OCI-LY7 (cell line): ENCODE data around the gene CIZ1.

ENCODE experiments used
- CTCF ChIP-seq: fragments of 200-600 bp; sonication (generic); conservative IDR thresholded peaks from 2 replicates; pipeline ENCODE4 v1.5.1; 2014; ENCODE audit warnings: mild to moderate bottlenecking, antibody characterized with exemption, low read length, moderate library complexity, mixed read lengths
- EZH2phosphoT487 ChIP-seq: fragments of 200-600 bp; sonication (generic); IDR thresholded peaks from 2 replicates; pipeline ENCODE4 v1.6.1; 2018; ENCODE audit warnings: low read depth, borderline replicate concordance, mild to moderate bottlenecking, mixed run types, antibody characterized with exemption, low read length, moderate library complexity, mixed read lengths

GRCh38 chr9:128201441-128202369, 10.3 kb upstream of the CIZ1 start:
- TF ChIP-seq CTCF (no peak), EZH2phosphoT487 (no peak)
